GM12873 (cell line): ENCODE data around the gene CADM1.

ENCODE experiments used
- CTCF ChIP-seq: IDR thresholded peaks from 2 replicates; pipeline ENCODE4 v1.5.1; 2012; ENCODE audit warnings: low read depth, mild to moderate bottlenecking, moderate library complexity, low read length, control low read depth; ENCODE audit not compliant: insufficient read depth; ENCODE audit errors: missing control alignments

The CADM1 gene

GRCh38 chr11:115222863-115223530, 281.2 kb downstream of the CADM1 start:
- TF ChIP-seq CTCF: no peak

- TF ChIP-seq CTCF: no peak
Measured at GRCh38 chr11:115222218-115222862, 281.9 kb downstream of the CADM1 start.

GRCh38 chr11:115221461-115222069, 282.6 kb downstream of the CADM1 start:
- no peak for TF ChIP-seq CTCF

GRCh38 chr11:115220911-115221310, 283.3 kb downstream of the CADM1 start:
- no peak for TF ChIP-seq CTCF

- no peak for TF ChIP-seq CTCF
Measured at GRCh38 chr11:115220423-115220822, 283.8 kb downstream of the CADM1 start.

- no peak for TF ChIP-seq CTCF
Measured at GRCh38 chr11:115219376-115219775, 284.8 kb downstream of the CADM1 start.

GRCh38 chr11:115217726-115218311, 286.4 kb downstream of the CADM1 start:
- no peak for TF ChIP-seq CTCF
